ENCODE results near the gene PDK2.

PDK2 gene

GRCh38 chr17:50087912-50088405 lies 7.2 kb upstream of the PDK2 start:
- Histone ChIP-seq H3K9me3 (ENCODE audit: insufficient read depth, low read depth, low read length) (no peaks in the 10 kb centered on the region), H3K18ac (ENCODE audit: low read length) (no peak overlapping the region), H4K91ac (ENCODE audit: low read depth, low read length) (no peak overlapping the region), H3K36me3 (ENCODE audit: control insufficient read depth in 1 of 2, insufficient read depth in 2 of 2, low read length in 2 of 2) (peaks cover 28 to 31% of the 10 kb centered on the region in 2 experiments), H3K4me1 (ENCODE audit: control insufficient read depth in 1 of 2, insufficient read depth in 2 of 2, low read length in 2 of 2) (no peaks in the 10 kb centered on the region), H3K4ac (ENCODE audit: low read depth, low read length) (no peak overlapping the region), H2AK5ac (ENCODE audit: low read length) (no peak overlapping the region), H3K27me3 (ENCODE audit: insufficient read depth, low read length) (no peaks in the 10 kb centered on the region), H4K12ac (ENCODE audit: low read depth, low read length) (no peak overlapping the region), H2BK120ac (ENCODE audit: insufficient read depth, low read length, poor library complexity) (no peak overlapping the region), H3K23ac (ENCODE audit: low read length) (no peak overlapping the region), H3K4me2 (ENCODE audit: low read length) (no peak overlapping the region), H2BK12ac (ENCODE audit: low read length) (no peak overlapping the region), H2BK5ac (ENCODE audit: low read depth, low read length, poor library complexity) (no peak overlapping the region), H3K79me1 (ENCODE audit: low read length) (no peaks in the 10 kb centered on the region), H2AFZ (ENCODE audit: insufficient read depth, low read length, poor library complexity) (no peak overlapping the region), H3K4me3 (ENCODE audit: low read depth, low read length) (no peak overlapping the region), H3K27ac (ENCODE audit: low read depth, low read length) (no peak overlapping the region), H3K79me2 (ENCODE audit: control insufficient read depth, insufficient read depth, low read length, poor library complexity) (no peaks in the 10 kb centered on the region), H3K14ac (ENCODE audit: low read length) (no peak overlapping the region), H3K9ac (ENCODE audit: low read length) (no peak overlapping the region), H4K8ac (ENCODE audit: low read depth, low read length) (no peak overlapping the region)
- no CpG with 5 or more reads among the region's 19 CpGs for WGBS (ENCODE audit: extremely low coverage, insufficient coverage, insufficient read length)
- DNase-seq: no peak

GRCh38 chr17:50088952-50089825 lies 6.0 kb upstream of the PDK2 start:
- WGBS (ENCODE audit: extremely low coverage, insufficient coverage, insufficient read length): no CpG with 5 or more reads among the region's 25 CpGs
- Histone ChIP-seq H2BK12ac (ENCODE audit: low read length) (no peak overlapping the region), H3K23ac (ENCODE audit: low read length) (no peak overlapping the region), H4K91ac (ENCODE audit: low read depth, low read length) (no peak overlapping the region), H3K27me3 (ENCODE audit: insufficient read depth, low read length) (no peaks in the 10 kb centered on the region), H2AFZ (ENCODE audit: insufficient read depth, low read length, poor library complexity) (no peak overlapping the region), H3K18ac (ENCODE audit: low read length) (no peak overlapping the region), H2BK5ac (ENCODE audit: low read depth, low read length, poor library complexity) (no peak overlapping the region), H3K4ac (ENCODE audit: low read depth, low read length) (no peak overlapping the region), H3K79me1 (ENCODE audit: low read length) (no peaks in the 10 kb centered on the region), H3K9ac (ENCODE audit: low read length) (no peak overlapping the region), H3K4me2 (ENCODE audit: low read length) (no peak overlapping the region), H3K27ac (ENCODE audit: low read depth, low read length) (no peak overlapping the region), H2AK5ac (ENCODE audit: low read length) (no peak overlapping the region), H3K36me3 (ENCODE audit: control insufficient read depth in 1 of 2, insufficient read depth in 2 of 2, low read length in 2 of 2) (peaks cover 28 to 31% of the 10 kb centered on the region in 2 experiments), H3K4me3 (ENCODE audit: low read depth, low read length) (no peak overlapping the region), H3K79me2 (ENCODE audit: control insufficient read depth, insufficient read depth, low read length, poor library complexity) (no peaks in the 10 kb centered on the region), H3K14ac (ENCODE audit: low read length) (no peak overlapping the region), H4K12ac (ENCODE audit: low read depth, low read length) (no peak overlapping the region), H3K9me3 (ENCODE audit: insufficient read depth, low read depth, low read length) (no peaks in the 10 kb centered on the region), H3K4me1 (ENCODE audit: control insufficient read depth in 1 of 2, insufficient read depth in 2 of 2, low read length in 2 of 2) (no peaks in the 10 kb centered on the region), H4K8ac (ENCODE audit: low read depth, low read length) (no peak overlapping the region), H2BK120ac (ENCODE audit: insufficient read depth, low read length, poor library complexity) (no peak overlapping the region)
- DNase-seq: no peak

- Histone ChIP-seq H3K9me3 (ENCODE audit: insufficient read depth, low read depth, low read length) (no peaks in the 10 kb centered on the region), H3K27ac (ENCODE audit: low read depth, low read length) (no peak overlapping the region), H3K9ac (ENCODE audit: low read length) (no peak overlapping the region), H3K79me2 (ENCODE audit: control insufficient read depth, insufficient read depth, low read length, poor library complexity) (no peaks in the 10 kb centered on the region), H3K4me3 (ENCODE audit: low read depth, low read length) (no peak overlapping the region), H4K12ac (ENCODE audit: low read depth, low read length) (no peak overlapping the region), H3K4me1 (ENCODE audit: control insufficient read depth in 1 of 2, insufficient read depth in 2 of 2, low read length in 2 of 2) (peaks cover 0 to 5% of the 10 kb centered on the region in 2 experiments), H3K36me3 (ENCODE audit: control insufficient read depth in 1 of 2, insufficient read depth in 2 of 2, low read length in 2 of 2) (peaks cover 28 to 31% of the 10 kb centered on the region in 2 experiments), H2AK5ac (ENCODE audit: low read length) (no peak overlapping the region), H2AFZ (ENCODE audit: insufficient read depth, low read length, poor library complexity) (no peak overlapping the region), H2BK12ac (ENCODE audit: low read length) (no peak overlapping the region), H3K23ac (ENCODE audit: low read length) (no peak overlapping the region), H4K91ac (ENCODE audit: low read depth, low read length) (no peak overlapping the region), H3K18ac (ENCODE audit: low read length) (no peak overlapping the region), H4K8ac (ENCODE audit: low read depth, low read length) (no peak overlapping the region), H3K4me2 (ENCODE audit: low read length) (no peak overlapping the region), H2BK120ac (ENCODE audit: insufficient read depth, low read length, poor library complexity) (no peak overlapping the region), H3K79me1 (ENCODE audit: low read length) (no peaks in the 10 kb centered on the region), H2BK5ac (ENCODE audit: low read depth, low read length, poor library complexity) (no peak overlapping the region), H3K14ac (ENCODE audit: low read length) (no peak overlapping the region), H3K4ac (ENCODE audit: low read depth, low read length) (no peak overlapping the region), H3K27me3 (ENCODE audit: insufficient read depth, low read length) (no peaks in the 10 kb centered on the region)
- no peak for DNase-seq
- WGBS (ENCODE audit: extremely low coverage, insufficient coverage, insufficient read length): no CpG with 5 or more reads among the region's 6 CpGs
Observed at GRCh38 chr17:50090071-50090470, 5.1 kb upstream of the PDK2 start.

- Histone ChIP-seq H2BK120ac (ENCODE audit: insufficient read depth, low read length, poor library complexity) (no peak overlapping the region), H3K4me2 (ENCODE audit: low read length) (no peak overlapping the region), H3K4me3 (ENCODE audit: low read depth, low read length) (no peak overlapping the region), H3K27me3 (ENCODE audit: insufficient read depth, low read length) (no peaks in the 10 kb centered on the region), H3K4me1 (ENCODE audit: control insufficient read depth in 1 of 2, insufficient read depth in 2 of 2, low read length in 2 of 2) (peaks cover 7 to 11% of the 10 kb centered on the region in 2 experiments), H3K4ac (ENCODE audit: low read depth, low read length) (no peak overlapping the region), H2AK5ac (ENCODE audit: low read length) (no peak overlapping the region), H3K27ac (ENCODE audit: low read depth, low read length) (no peak overlapping the region), H4K91ac (ENCODE audit: low read depth, low read length) (no peak overlapping the region), H3K9ac (ENCODE audit: low read length) (no peak overlapping the region), H3K9me3 (ENCODE audit: insufficient read depth, low read depth, low read length) (no peaks in the 10 kb centered on the region), H3K23ac (ENCODE audit: low read length) (no peak overlapping the region), H3K14ac (ENCODE audit: low read length) (no peak overlapping the region), H4K8ac (ENCODE audit: low read depth, low read length) (no peak overlapping the region), H2BK5ac (ENCODE audit: low read depth, low read length, poor library complexity) (no peak overlapping the region), H3K36me3 (ENCODE audit: control insufficient read depth in 1 of 2, insufficient read depth in 2 of 2, low read length in 2 of 2) (peaks cover 28 to 31% of the 10 kb centered on the region in 2 experiments), H3K18ac (ENCODE audit: low read length) (no peak overlapping the region), H3K79me1 (ENCODE audit: low read length) (peaks cover 5% of the 10 kb centered on the region), H4K12ac (ENCODE audit: low read depth, low read length) (no peak overlapping the region), H2BK12ac (ENCODE audit: low read length) (no peak overlapping the region), H3K79me2 (ENCODE audit: control insufficient read depth, insufficient read depth, low read length, poor library complexity) (peaks cover 2% of the 10 kb centered on the region), H2AFZ (ENCODE audit: insufficient read depth, low read length, poor library complexity) (no peak overlapping the region)
- DNase-seq: no peak
- WGBS (ENCODE audit: extremely low coverage, insufficient coverage, insufficient read length): no CpG with 5 or more reads among the region's 15 CpGs
Observed at GRCh38 chr17:50090971-50091917, 3.9 kb upstream of the PDK2 start.

Measured in trophoblast cell (in vitro differentiated cells and primary cell).